ENCODE data around the gene FMN1. TPM values are rescaled to one million over a fixed set of nuclear protein-coding genes. Genes with fewer than 3 reads are reported as not detected.
"Not testable (repeated sequence)": the region's sequence is repeated elsewhere in the genome, so short reads cannot be mapped to it uniquely, and the experiment has no call there.

The FMN1 gene
- total and polyA plus RNA-seq, 3 donors from 2014 or later = 17.7 to 53.7 (median 47.4) TPM

GRCh38 chr15:32952901-32953532 is 241.5 kb downstream of the FMN1 start:
- H3K27ac ChIP-seq = no peak overlapping the region
- H3K4me3 ChIP-seq = no peak overlapping the region
- no peaks in the 10 kb centered on the region for H3K4me1 ChIP-seq
- 47 to 57% methylated on average over 12 of the region's 12 CpGs for WGBS, 2 donors
- intact Hi-C loops (cut with DNase I; ENCODE audit: low total_unique reads) = no loop called here
- H3K27me3 ChIP-seq = no peaks in the 10 kb centered on the region
- no peaks in the 10 kb centered on the region for H3K36me3 ChIP-seq (ENCODE audit: low read depth, missing control alignments)
- no peaks in the 10 kb centered on the region for H3K9me3 ChIP-seq
- TF ChIP-seq CTCF (IDR thresholded peaks at IDR 0.05) (no peak), POLR2A (IDR thresholded peaks at IDR 0.05) (no peak)
- no peak for DNase-seq

DNA sequence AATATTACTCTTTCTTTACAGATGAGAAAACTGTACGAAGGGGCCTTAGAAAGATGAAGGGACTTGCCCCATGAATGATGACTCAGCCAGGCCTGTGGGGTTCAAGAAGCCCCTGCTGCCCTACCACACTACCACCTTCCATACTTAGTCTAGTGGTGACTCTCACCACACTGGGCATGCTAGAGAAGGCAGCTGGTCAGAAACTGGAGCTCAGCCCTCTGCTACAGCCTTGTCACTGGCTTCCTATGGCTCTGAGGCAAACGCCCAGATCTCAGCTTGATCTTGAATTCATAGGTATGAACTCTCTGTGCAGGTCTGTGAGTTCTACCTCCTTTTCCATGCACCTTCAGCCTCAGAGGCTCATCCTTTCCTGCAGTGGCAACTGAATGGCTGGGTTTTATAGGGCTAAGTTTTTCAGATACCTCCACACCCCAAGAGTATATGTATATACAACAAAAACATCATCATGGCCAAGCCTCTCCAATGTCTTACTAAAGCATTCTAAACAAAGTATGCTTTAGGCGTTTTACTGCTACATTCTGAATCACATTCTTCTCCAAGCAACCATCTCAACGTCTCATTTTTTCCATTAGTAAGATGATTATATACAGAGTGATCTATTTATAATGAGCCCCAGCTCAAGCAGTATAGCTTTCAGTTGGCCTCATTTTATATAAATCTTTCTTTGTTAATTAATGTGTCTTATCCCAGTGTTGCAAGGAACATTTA is 242.6 kb downstream of the FMN1 start:
- H3K9me3 ChIP-seq = no peaks in the 10 kb centered on the region
- no peak for DNase-seq
- WGBS, 2 donors = 64 to 78% methylated on average over 4 of the region's 4 CpGs
- no peaks in the 10 kb centered on the region for H3K27me3 ChIP-seq
- no peak overlapping the region for H3K27ac ChIP-seq
- intact Hi-C loops (cut with DNase I; ENCODE audit: low total_unique reads) = no loop called here
- TF ChIP-seq CTCF (IDR thresholded peaks at IDR 0.05) = no peak
- no peak for TF ChIP-seq POLR2A (IDR thresholded peaks at IDR 0.05)
- no peaks in the 10 kb centered on the region for H3K36me3 ChIP-seq (ENCODE audit: low read depth, missing control alignments)
- H3K4me3 ChIP-seq = no peak overlapping the region
- H3K4me1 ChIP-seq = no peaks in the 10 kb centered on the region

GRCh38 chr15:32950051-32950450 is 244.5 kb downstream of the FMN1 start:
- H3K27me3 ChIP-seq; H3K36me3 ChIP-seq (ENCODE audit: low read depth, missing control alignments); H3K4me3 ChIP-seq; DNase-seq; H3K9me3 ChIP-seq; H3K4me1 ChIP-seq; H3K27ac ChIP-seq; intact Hi-C loops (cut with DNase I; ENCODE audit: low total_unique reads): not testable (repeated sequence)

- Histone ChIP-seq H3K27me3 (no peaks in the 10 kb centered on the region), H3K4me1 (no peaks in the 10 kb centered on the region), H3K4me3 (no peak overlapping the region), H3K9me3 (no peaks in the 10 kb centered on the region), H3K36me3 (ENCODE audit: low read depth, missing control alignments) (no peaks in the 10 kb centered on the region), H3K27ac (no peak overlapping the region)
- WGBS, 2 donors = 92 to 95% methylated on average over 4 of the region's 4 CpGs
- intact Hi-C loops (cut with DNase I; ENCODE audit: low total_unique reads) = no loop called here
- TF ChIP-seq CTCF (IDR thresholded peaks at IDR 0.05) = no peak
- TF ChIP-seq POLR2A (IDR thresholded peaks at IDR 0.05) = no peak
- DNase-seq = no peak
Measured at GRCh38 chr15:32946210-32946609, 248.3 kb downstream of the FMN1 start.

DNA sequence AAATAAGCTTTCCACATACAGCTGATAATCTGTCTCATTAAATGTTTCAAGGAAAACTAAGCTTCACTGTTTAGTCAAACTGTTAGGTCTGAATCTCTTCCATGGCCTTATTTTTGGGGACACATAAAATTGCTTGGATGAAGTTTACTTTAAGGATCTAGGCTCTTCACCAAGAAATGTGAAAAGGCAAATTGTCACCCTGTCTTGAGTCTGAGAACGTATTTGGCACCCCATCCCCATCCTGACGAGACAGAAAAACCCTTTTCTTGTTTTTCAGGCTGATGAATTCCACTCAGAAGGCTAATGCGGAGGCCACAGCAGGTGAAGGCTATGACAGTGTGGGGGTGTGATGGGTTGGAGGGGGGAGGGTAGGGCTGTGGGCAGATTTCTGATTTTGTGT is 250.1 kb downstream of the FMN1 start:
- Histone ChIP-seq H3K4me3 (no peak overlapping the region), H3K27ac (no peak overlapping the region), H3K9me3 (no peaks in the 10 kb centered on the region), H3K36me3 (ENCODE audit: low read depth, missing control alignments) (no peaks in the 10 kb centered on the region), H3K27me3 (no peaks in the 10 kb centered on the region), H3K4me1 (no peaks in the 10 kb centered on the region)
- intact Hi-C loops (cut with DNase I; ENCODE audit: low total_unique reads) = no loop called here
- no peak for TF ChIP-seq POLR2A (IDR thresholded peaks at IDR 0.05)
- no peak for TF ChIP-seq CTCF (IDR thresholded peaks at IDR 0.05)
- WGBS, 2 donors = 86 to 92% methylated on average over 3 of the region's 3 CpGs
- no peak for DNase-seq

Data from testis (tissue), 3 donors.